Sciatic nerve (tissue), 2 donors: ENCODE measurements around the gene SDK1. TPM values are rescaled to one million over a fixed set of nuclear protein-coding genes. Genes with fewer than 3 reads are reported as not detected.
"Not testable (repeated sequence)": the region's sequence is repeated elsewhere in the genome, so short reads cannot be mapped to it uniquely, and the experiment has no call there.

ENCODE experiments used
- ATAC-seq: fragments of 200-7000 bp; cut with Tn5 transposase; one replicate; pipeline ENCODE4 v1.9.1; 2020; ENCODE audit warnings: mild to moderate bottlenecking, moderate library complexity
- DNase-seq: peaks from one replicate; pipeline ENCODE4 v3.0.0-alpha.2; 2020; ENCODE audit warnings: low spot score
- intact Hi-C: fragments of 100-400 bp; cut with DNase I; formaldehyde crosslinking; loops from one replicate; pipeline ENCODE4 v1.14.2; 2022
- total RNA-seq: library from RNA; stranded (reverse); fragmentation: NEBNext Ultra II Directional; extraction: Animal tissue kit (Norgen Biotek cat#: 25700); gene quantifications from one replicate; pipeline ENCODE4 v1.2.1, GENCODE V29; 2021
- donor health status: DM: no; HTN: no; CAD: no.
- donor health status: DM: no; HTN: no; CAD: no.

Gene SDK1
- total RNA-seq, 1 donor from 2014 or later, result 11.2 TPM

DNA sequence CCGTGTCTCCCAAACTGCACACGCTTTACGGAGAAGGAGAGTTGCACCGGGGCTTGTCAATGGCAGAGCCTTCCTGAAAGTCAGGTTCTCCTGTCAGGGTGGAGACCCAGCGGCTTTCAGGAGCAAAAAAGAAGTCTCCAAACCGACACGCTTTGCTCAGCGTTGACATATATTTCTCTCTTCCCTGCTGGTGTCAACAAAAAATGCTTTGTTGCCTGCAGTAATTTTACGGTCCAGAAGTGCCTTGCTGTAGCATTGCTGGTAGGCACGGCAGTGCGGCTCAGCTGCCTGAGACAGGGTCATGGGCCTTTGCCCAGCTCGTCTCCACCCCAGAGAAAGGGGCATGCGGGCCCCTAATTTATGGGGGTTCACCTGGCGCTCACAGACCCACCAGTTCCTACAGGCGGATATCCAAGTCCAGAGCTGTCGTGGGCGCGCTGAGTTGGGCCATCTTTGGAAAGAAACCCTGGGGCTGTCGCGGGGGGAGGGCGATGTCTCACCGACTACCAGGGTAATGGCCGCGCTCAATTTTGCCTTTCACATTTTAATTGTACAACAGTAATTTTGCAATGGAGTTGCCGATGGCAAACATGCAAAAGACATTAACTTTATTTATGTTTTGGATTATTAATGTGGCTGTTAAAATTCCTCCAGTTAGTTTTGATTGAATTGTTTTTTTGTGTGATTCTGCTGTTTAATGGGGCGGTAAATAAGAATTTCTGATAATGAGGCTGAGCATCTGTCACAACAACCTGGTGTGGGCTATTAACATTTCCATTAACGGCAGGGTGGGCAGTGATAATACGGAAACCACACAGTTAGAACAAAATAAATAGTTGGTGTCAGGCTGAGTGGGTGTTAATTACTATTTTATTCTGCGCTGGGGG lies 902.8 kb downstream of the SDK1 start:
- no peak for DNase-seq
- ATAC-seq, result no peak
- intact Hi-C loops, result no loop called here

GRCh38 chr7:4204513-4205165 lies 903.6 kb downstream of the SDK1 start:
- ATAC-seq, result no peak
- intact Hi-C loops, result no loop called here
- DNase-seq, result no peak

DNA sequence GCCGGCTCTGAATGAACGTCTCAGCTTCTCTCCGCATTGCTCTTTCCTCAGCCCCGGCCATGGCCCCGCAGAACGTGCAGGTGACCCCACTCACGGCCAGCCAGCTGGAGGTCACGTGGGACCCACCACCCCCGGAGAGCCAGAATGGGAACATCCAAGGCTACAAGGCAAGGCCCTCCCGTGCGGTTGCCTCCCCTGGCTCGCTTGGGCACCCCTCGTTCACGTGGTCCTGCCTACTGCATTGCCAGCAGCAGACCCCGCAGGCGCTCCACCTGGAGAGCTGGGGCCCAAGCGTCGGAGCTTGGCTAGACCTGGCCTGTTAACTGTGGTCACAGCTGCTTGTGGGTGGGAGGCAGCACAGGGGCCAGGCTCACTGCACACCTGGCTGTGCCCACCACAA lies 904.8 kb downstream of the SDK1 start:
- intact Hi-C loops, result no loop called here
- ATAC-seq (no peak), DNase-seq (no peak)

DNA sequence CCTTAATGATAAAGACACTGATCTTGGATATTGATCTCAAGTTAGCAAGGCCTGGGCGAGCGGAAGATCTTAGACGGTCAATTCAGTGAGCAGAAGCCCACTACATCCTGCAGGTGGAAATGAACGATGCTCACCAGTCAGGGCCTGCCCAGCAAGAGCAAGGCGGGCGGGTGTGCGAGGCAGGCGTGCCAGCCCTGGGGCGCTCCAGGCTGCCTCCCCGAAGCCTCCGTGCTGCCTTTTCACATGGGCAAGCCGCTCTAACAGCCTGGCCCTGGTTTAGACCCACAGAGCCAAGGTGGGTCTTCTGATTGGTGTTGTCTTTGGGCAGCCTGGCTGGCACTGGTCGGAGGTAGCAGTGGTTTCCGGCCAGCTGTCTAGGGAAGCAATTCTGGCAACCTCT lies 906.0 kb downstream of the SDK1 start:
- no peak for DNase-seq
- intact Hi-C loops, result no loop called here
- ATAC-seq, result no peak

- DNase-seq (no peak), ATAC-seq (no peak)
- intact Hi-C loops, result no loop called here
Measured at GRCh38 chr7:4208086-4208485, 907.0 kb downstream of the SDK1 start.

DNA sequence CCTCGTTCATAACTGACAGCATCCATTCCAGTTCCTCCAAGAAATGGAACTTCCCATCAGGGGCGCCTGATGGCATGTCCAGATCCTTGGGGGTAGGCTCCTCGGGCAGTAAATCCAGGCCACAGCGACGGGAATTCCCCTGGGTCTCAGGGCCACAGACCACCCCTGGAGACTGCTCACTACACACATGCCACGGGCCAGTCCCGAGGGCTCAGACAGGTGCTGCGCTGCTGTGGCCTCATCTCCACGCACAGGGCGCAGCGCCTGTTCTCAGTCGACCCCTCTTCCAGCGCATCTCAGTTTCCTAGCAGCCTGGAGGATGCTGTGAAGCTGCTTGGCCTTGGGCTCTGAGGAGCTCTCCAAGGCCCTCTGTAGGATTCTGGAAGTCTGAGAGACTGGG lies 907.5 kb downstream of the SDK1 start:
- DNase-seq (no peak), ATAC-seq (no peak)
- intact Hi-C loops, result no loop called here

GRCh38 chr7:4209126-4209525 lies 908.1 kb downstream of the SDK1 start:
- ATAC-seq, result no peak
- DNase-seq, result no peak
- intact Hi-C loops, result no loop called here

- DNase-seq (no peak), ATAC-seq (no peak)
Measured at GRCh38 chr7:4209966-4210365, 908.9 kb downstream of the SDK1 start.

GRCh38 chr7:4210821-4211220 lies 909.8 kb downstream of the SDK1 start:
- DNase-seq (no peak), ATAC-seq (no peak)
- intact Hi-C loops, result no loop called here

More at GRCh38 chr7:4209966-4210365, 908.9 kb downstream of the SDK1 start:
- intact Hi-C loops, result no loop called here

DNA sequence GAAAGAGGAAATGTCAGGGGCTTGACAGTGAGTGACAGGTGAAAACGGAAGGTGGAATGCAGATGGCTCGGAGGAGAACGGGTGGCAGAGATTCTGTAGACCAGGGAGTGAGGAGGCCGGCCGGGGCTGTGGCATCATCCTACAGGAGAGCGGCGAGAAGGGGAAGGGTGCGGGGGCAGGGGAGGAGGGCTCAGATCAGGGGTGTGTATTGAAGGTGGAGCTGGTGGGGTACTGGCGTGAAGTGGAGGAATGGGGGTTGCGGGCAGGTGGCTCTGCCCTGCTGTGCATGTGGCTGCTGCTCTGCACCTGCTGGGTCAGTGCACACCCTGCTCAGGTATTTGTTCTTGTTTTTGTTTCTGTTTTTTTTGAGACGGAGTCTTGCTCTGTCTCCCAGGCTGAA lies 910.2 kb downstream of the SDK1 start:
- ATAC-seq (no peak), DNase-seq (no peak)
- intact Hi-C loops, result no loop called here

- DNase-seq (no peak), ATAC-seq (no peak)
- intact Hi-C loops, result no loop called here
Measured at GRCh38 chr7:4212376-4212775, 911.3 kb downstream of the SDK1 start.

GRCh38 chr7:4214291-4215155 lies 913.5 kb downstream of the SDK1 start:
- DNase-seq, result no peak
- intact Hi-C loops, result no loop called here
- ATAC-seq, result no peak

DNA sequence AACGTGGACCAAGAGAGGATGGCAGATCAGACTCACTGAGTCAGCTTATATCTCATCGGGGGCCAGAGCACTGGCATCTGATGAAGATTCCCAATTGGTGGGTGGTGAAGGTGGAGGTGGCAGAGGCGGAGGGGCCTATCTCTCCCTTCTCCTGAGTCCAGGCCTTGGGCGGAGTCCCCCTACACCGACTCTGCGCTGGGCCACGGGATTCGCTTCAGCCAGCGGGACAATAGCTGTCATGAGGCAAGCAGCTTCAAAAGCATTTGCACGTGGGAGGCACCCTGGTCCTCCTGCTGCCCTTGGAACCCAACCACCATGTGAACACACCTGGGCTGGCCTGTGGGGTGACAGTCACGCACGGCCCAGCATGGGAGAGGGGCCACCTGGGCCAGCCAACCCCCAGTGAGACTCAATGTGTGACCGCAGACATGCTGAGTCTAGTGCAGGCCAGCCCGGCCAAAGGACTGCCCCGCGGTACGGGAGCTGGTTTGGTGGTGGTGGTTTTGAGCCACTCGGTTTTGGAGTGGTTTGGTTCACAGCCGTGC lies 914.2 kb downstream of the SDK1 start:
- ATAC-seq, result no peak
- intact Hi-C loops, result no loop called here
- no peak for DNase-seq

DNA sequence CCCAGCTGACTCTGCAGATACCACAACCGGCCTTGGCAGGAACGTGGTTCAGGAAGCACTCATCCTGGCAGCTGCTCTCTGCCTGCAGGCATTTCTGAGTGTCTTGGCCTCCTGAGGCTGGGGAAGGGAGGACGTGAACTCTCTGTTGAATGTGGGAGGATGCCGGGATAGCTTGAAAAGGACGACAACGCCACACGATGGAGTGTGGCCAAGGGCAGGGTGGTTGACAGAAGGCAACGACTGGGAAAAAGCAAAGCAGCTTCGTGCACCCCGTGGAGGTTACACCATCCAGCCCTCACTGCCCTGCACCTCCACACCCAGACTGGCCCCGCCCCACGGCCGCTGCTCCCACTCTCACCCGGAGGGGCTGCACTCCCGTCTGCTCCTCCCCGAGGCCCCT lies 915.0 kb downstream of the SDK1 start:
- no peak for DNase-seq
- intact Hi-C loops, result no loop called here
- no peak for ATAC-seq

DNA sequence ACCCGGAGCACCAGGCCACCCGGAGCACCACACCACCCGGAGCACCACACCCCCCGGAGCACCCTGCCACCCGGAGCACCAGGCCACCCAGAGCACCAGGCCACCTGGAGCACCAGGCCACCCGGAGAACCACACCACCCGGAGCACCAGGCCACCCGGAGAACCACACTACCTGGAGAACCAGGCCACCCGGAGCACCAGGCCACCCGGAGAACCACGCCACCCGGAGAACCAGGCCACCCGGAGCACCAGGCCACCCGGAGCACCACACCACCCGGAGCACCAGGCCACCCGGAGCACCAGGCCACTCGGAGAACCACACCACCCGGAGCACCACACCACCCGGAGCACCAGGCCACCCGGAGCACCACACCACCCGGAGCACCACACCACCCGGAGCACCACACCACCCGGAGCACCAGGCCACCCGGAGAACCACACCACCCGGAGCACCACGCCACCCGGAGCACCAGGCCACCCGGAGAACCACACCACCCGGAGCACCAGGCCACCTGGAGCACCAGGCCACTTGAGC lies 916.1 kb downstream of the SDK1 start:
- DNase-seq, ATAC-seq, intact Hi-C loops: not testable (repeated sequence)

GRCh38 chr7:4218481-4218880 lies 917.4 kb downstream of the SDK1 start:
- DNase-seq, result no peak
- intact Hi-C loops, result no loop called here
- no peak for ATAC-seq

DNA sequence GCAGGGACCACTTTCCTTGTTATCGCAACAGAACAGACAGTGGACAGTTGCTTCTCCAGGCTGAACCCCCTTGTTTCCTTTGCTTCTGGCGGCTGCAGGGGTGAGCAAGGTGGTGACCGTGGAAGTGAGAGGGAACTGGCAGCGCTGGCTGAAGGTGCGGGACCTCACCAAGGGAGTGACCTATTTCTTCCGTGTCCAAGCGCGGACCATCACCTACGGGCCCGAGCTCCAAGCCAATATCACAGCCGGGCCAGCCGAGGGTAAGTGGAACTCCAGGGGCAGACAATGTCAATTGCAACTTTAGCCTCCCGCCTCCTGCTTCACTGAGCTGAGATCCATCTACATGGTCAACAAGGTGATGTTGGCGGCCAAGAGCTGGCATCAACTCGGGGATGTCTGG lies 919.0 kb downstream of the SDK1 start:
- DNase-seq, result no peak
- intact Hi-C loops, result no loop called here
- ATAC-seq, result no peak

GRCh38 chr7:4221043-4221442 lies 920.0 kb downstream of the SDK1 start:
- DNase-seq (no peak), ATAC-seq (no peak)
- intact Hi-C loops, result no loop called here

GRCh38 chr7:4222676-4223075 lies 921.6 kb downstream of the SDK1 start:
- intact Hi-C loops, result no loop called here
- ATAC-seq (no peak), DNase-seq (no peak)
